Measurements from ENCODE around the gene ZFYVE28.
A peak's percentile ranks its signal among the peaks of the same experiment; 100 is the strongest.

ZFYVE28 gene

DNA sequence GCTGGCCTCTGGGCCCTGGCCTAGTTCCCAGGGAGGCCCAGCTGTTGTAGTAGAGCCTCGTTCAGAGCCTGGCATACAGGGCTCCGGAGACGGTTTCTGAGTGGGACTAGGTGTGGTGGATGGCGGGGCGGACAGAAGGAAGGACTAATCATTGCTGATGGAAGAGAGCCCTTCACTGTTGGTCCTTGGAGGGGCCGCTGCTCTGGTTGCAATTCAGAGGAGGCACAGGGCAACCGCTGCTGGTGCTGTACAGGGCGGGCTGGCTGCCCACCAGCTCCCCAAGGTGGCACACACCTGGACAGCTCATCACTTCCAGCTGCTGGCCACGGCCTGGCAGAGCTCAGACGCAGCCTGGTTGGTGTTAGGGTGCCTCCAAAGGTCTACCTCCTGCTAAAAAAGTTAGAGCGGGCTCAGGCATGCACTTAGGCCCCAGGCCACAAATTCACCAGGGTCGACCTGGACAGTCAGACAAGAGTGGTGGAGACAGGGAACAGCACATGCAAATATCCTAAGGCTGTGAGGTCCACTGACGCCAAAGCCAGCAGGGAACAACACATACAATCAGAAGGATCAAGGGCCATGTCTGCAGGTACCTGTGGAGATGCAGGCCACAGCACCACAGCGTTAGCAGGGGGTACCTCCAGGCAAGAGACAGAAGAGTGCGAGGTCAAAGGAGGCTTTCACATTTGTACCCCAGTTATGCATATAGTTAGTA is 43.0 kb upstream of the ZFYVE28 start:
- H3K36me3 ChIP-seq (ENCODE audit: control insufficient read depth, insufficient read depth, low read length): no peaks in the 10 kb centered on the region
- H2BK5ac ChIP-seq (ENCODE audit: low read length): no peak overlapping the region
- H2AK5ac ChIP-seq (ENCODE audit: low read length): no peak overlapping the region
- peak; percentile 61 for DNase-seq
- H3K27ac ChIP-seq (ENCODE audit: low read depth, low read length): no peak overlapping the region
- no peaks in the 10 kb centered on the region for H3K27me3 ChIP-seq (ENCODE audit: insufficient read depth, low read length, poor library complexity)
- no peak overlapping the region for H4K8ac ChIP-seq (ENCODE audit: low read depth, low read length)
- no peak overlapping the region for H3K18ac ChIP-seq (ENCODE audit: low read length)
- no peak overlapping the region for H2BK120ac ChIP-seq (ENCODE audit: low read depth, low read length)
- no peak overlapping the region for H3K9ac ChIP-seq (ENCODE audit: low read length)
- H3K4me1 ChIP-seq (ENCODE audit: control insufficient read depth, low read depth, low read length): peaks cover 4% of the 10 kb centered on the region
- peak overlapping the region; percentile 75 for H3K23ac ChIP-seq (ENCODE audit: low read length)
- H3K4me2 ChIP-seq (ENCODE audit: low read length): no peak overlapping the region
- H4K5ac ChIP-seq (ENCODE audit: low read length): no peak overlapping the region
- H3K4ac ChIP-seq (ENCODE audit: low read depth, low read length): no peak overlapping the region
- WGBS (ENCODE audit: extremely low coverage, insufficient coverage, low lambda C conversion rate): no CpG with 5 or more reads among the region's 15 CpGs
- H3K79me2 ChIP-seq (ENCODE audit: control insufficient read depth, insufficient read depth, low read length): no peaks in the 10 kb centered on the region
- no peak overlapping the region for H3K4me3 ChIP-seq (ENCODE audit: low read length)
- H3K79me1 ChIP-seq (ENCODE audit: low read length): no peaks in the 10 kb centered on the region
- peak overlapping the region; percentile 59 for H3K56ac ChIP-seq (ENCODE audit: low read length)
- H2BK15ac ChIP-seq (replicated peaks; ENCODE audit: low read depth): no peak overlapping the region

GRCh38 chr4:2459589-2460349 is 41.3 kb upstream of the ZFYVE28 start:
- DNase-seq: no peak
- H3K56ac ChIP-seq (ENCODE audit: low read length): no peak overlapping the region
- no peak overlapping the region for H3K27ac ChIP-seq (ENCODE audit: low read depth, low read length)
- no peak overlapping the region for H3K4me2 ChIP-seq (ENCODE audit: low read length)
- H3K23ac ChIP-seq (ENCODE audit: low read length): no peak overlapping the region
- H3K79me1 ChIP-seq (ENCODE audit: low read length): no peaks in the 10 kb centered on the region
- no peaks in the 10 kb centered on the region for H3K36me3 ChIP-seq (ENCODE audit: control insufficient read depth, insufficient read depth, low read length)
- no peaks in the 10 kb centered on the region for H3K79me2 ChIP-seq (ENCODE audit: control insufficient read depth, insufficient read depth, low read length)
- no peak overlapping the region for H2AK5ac ChIP-seq (ENCODE audit: low read length)
- no peak overlapping the region for H4K8ac ChIP-seq (ENCODE audit: low read depth, low read length)
- peaks cover 4% of the 10 kb centered on the region for H3K4me1 ChIP-seq (ENCODE audit: control insufficient read depth, low read depth, low read length)
- no peaks in the 10 kb centered on the region for H3K27me3 ChIP-seq (ENCODE audit: insufficient read depth, low read length, poor library complexity)
- no peak overlapping the region for H4K5ac ChIP-seq (ENCODE audit: low read length)
- WGBS (ENCODE audit: extremely low coverage, insufficient coverage, low lambda C conversion rate): no CpG with 5 or more reads among the region's 19 CpGs
- H3K4me3 ChIP-seq (ENCODE audit: low read length): no peak overlapping the region
- no peak overlapping the region for H3K4ac ChIP-seq (ENCODE audit: low read depth, low read length)
- no peak overlapping the region for H2BK15ac ChIP-seq (replicated peaks; ENCODE audit: low read depth)
- no peak overlapping the region for H3K9ac ChIP-seq (ENCODE audit: low read length)
- H2BK120ac ChIP-seq (ENCODE audit: low read depth, low read length): no peak overlapping the region
- no peak overlapping the region for H3K18ac ChIP-seq (ENCODE audit: low read length)
- no peak overlapping the region for H2BK5ac ChIP-seq (ENCODE audit: low read length)

- no peak for DNase-seq
- no peak overlapping the region for H2BK120ac ChIP-seq (ENCODE audit: low read depth, low read length)
- no peak overlapping the region for H4K5ac ChIP-seq (ENCODE audit: low read length)
- H2BK5ac ChIP-seq (ENCODE audit: low read length): no peak overlapping the region
- no peak overlapping the region for H2AK5ac ChIP-seq (ENCODE audit: low read length)
- no peaks in the 10 kb centered on the region for H3K36me3 ChIP-seq (ENCODE audit: control insufficient read depth, insufficient read depth, low read length)
- no peak overlapping the region for H3K4me3 ChIP-seq (ENCODE audit: low read length)
- H3K4me2 ChIP-seq (ENCODE audit: low read length): no peak overlapping the region
- no peak overlapping the region for H3K18ac ChIP-seq (ENCODE audit: low read length)
- no peak overlapping the region for H3K56ac ChIP-seq (ENCODE audit: low read length)
- H3K79me1 ChIP-seq (ENCODE audit: low read length): no peaks in the 10 kb centered on the region
- no peak overlapping the region for H2BK15ac ChIP-seq (replicated peaks; ENCODE audit: low read depth)
- H3K4me1 ChIP-seq (ENCODE audit: control insufficient read depth, low read depth, low read length): peaks cover 4% of the 10 kb centered on the region
- no peak overlapping the region for H3K27ac ChIP-seq (ENCODE audit: low read depth, low read length)
- H3K27me3 ChIP-seq (ENCODE audit: insufficient read depth, low read length, poor library complexity): no peaks in the 10 kb centered on the region
- WGBS (ENCODE audit: extremely low coverage, insufficient coverage, low lambda C conversion rate): no CpG with 5 or more reads among the region's 38 CpGs
- H3K23ac ChIP-seq (ENCODE audit: low read length): no peak overlapping the region
- H3K4ac ChIP-seq (ENCODE audit: low read depth, low read length): no peak overlapping the region
- H3K79me2 ChIP-seq (ENCODE audit: control insufficient read depth, insufficient read depth, low read length): no peaks in the 10 kb centered on the region
- H4K8ac ChIP-seq (ENCODE audit: low read depth, low read length): no peak overlapping the region
- H3K9ac ChIP-seq (ENCODE audit: low read length): no peak overlapping the region
These were observed 40.4 kb upstream of the ZFYVE28 start for GRCh38 chr4:2458546-2459491.

DNA sequence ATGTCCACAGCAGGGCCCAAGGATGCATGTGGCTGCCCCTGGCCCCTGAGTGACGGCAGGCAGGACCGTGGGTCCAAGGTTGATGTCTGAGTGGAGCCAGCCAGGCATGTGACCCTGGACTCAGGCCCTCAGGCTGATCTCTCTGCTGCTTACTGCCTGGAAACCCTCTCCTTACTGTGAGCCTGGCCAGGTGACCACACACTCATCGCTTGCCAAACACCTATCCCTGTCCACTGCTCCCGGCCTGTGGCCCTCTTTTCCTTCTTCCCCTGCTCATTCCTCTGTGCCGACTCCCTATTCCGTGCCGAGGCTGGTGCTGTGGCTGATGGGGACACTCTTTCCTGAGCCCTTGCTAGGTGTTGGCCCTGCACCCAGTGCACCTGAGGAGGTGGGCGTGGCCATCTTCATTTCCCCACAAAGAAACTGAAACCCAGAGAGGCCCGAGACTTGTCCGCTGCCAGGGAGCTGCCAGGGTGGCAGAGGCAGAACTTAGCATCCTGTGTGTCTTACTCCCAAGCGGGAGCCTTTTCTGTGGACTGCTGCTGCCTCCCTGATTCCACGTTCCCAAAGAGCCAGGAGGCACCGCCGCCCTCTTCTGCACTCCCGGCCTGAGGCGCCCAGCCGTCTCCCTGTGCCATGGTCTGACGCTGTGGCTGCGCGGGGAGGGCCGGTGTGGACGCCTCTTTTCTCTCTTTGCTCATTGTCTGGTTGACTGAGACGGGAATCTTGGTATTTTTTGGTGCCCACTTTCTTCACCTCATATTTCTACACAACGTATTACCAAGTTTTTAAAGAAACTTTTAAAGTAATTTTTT is 39.2 kb upstream of the ZFYVE28 start:
- Histone ChIP-seq H3K36me3 (ENCODE audit: control insufficient read depth, insufficient read depth, low read length) (no peaks in the 10 kb centered on the region), H3K27ac (ENCODE audit: low read depth, low read length) (no peak overlapping the region), H3K9ac (ENCODE audit: low read length) (no peak overlapping the region), H3K4me1 (ENCODE audit: control insufficient read depth, low read depth, low read length) (peaks cover 2% of the 10 kb centered on the region), H2AK5ac (ENCODE audit: low read length) (no peak overlapping the region), H3K4me2 (ENCODE audit: low read length) (no peak overlapping the region), H3K4me3 (ENCODE audit: low read length) (no peak overlapping the region), H4K8ac (ENCODE audit: low read depth, low read length) (no peak overlapping the region), H3K79me1 (ENCODE audit: low read length) (no peaks in the 10 kb centered on the region), H3K79me2 (ENCODE audit: control insufficient read depth, insufficient read depth, low read length) (no peaks in the 10 kb centered on the region), H3K4ac (ENCODE audit: low read depth, low read length) (no peak overlapping the region), H2BK120ac (ENCODE audit: low read depth, low read length) (no peak overlapping the region), H3K27me3 (ENCODE audit: insufficient read depth, low read length, poor library complexity) (no peaks in the 10 kb centered on the region), H2BK15ac (replicated peaks; ENCODE audit: low read depth) (no peak overlapping the region), H3K18ac (ENCODE audit: low read length) (no peak overlapping the region), H4K5ac (ENCODE audit: low read length) (no peak overlapping the region), H2BK5ac (ENCODE audit: low read length) (no peak overlapping the region), H3K56ac (ENCODE audit: low read length) (no peak overlapping the region), H3K23ac (ENCODE audit: low read length) (no peak overlapping the region)
- 100% methylated on average over 1 of the region's 24 CpGs for WGBS (ENCODE audit: extremely low coverage, insufficient coverage, low lambda C conversion rate)
- no peak for DNase-seq
